ENCODE data around the gene PNPLA7.
"Not testable (repeated sequence)": the region's sequence is repeated elsewhere in the genome, so short reads cannot be mapped to it uniquely, and the experiment has no call there.

The PNPLA7 gene

GRCh38 chr9:137478613-137478961 lies 71.6 kb downstream of the PNPLA7 start:
- no peak for DNase-seq (ENCODE audit: low read depth, low spot score)

GRCh38 chr9:137477778-137478612 lies 72.2 kb downstream of the PNPLA7 start:
- H3K36me3 ChIP-seq (ENCODE audit: insufficient read depth, low read length), result no peaks in the 10 kb centered on the region
- H3K27ac ChIP-seq, result no peak overlapping the region
- no peak overlapping the region for H3K4me3 ChIP-seq
- H3K9ac ChIP-seq (ENCODE audit: insufficient read length), result no peak overlapping the region
- peaks cover 3% of the 10 kb centered on the region; the same call in 1 of the 2 replicates for H3K9me3 ChIP-seq (ENCODE audit: low read depth, low read length)
- DNase-seq (ENCODE audit: low read depth, low spot score), result no peak
- TF ChIP-seq FOXP2 (optimal IDR thresholded peaks at IDR 0.05; ENCODE audit: control extremely low read depth, extremely low read length, insufficient read depth) (no peak), EZH2 (IDR thresholded peaks at IDR 0.05) (no peak), POLR2AphosphoS5 (IDR thresholded peaks at IDR 0.05; ENCODE audit: borderline replicate concordance, low read depth, low read length) (no peak)

More at GRCh38 chr9:137478613-137478961, 71.6 kb downstream of the PNPLA7 start:
- TF ChIP-seq POLR2AphosphoS5 (IDR thresholded peaks at IDR 0.05; ENCODE audit: borderline replicate concordance, low read depth, low read length), result no peak
- no peak for TF ChIP-seq FOXP2 (optimal IDR thresholded peaks at IDR 0.05; ENCODE audit: control extremely low read depth, extremely low read length, insufficient read depth)
- TF ChIP-seq EZH2 (IDR thresholded peaks at IDR 0.05), result no peak
- H3K4me3 ChIP-seq, result no peak overlapping the region
- H3K36me3 ChIP-seq (ENCODE audit: insufficient read depth, low read length), result no peaks in the 10 kb centered on the region
- H3K9me3 ChIP-seq (ENCODE audit: low read depth, low read length), result peaks cover 3% of the 10 kb centered on the region; the same call in 1 of the 2 replicates
- H3K27ac ChIP-seq, result no peak overlapping the region
- no peak overlapping the region for H3K9ac ChIP-seq (ENCODE audit: insufficient read length)

GRCh38 chr9:137476856-137477255 lies 73.3 kb downstream of the PNPLA7 start:
- no peak for TF ChIP-seq FOXP2 (optimal IDR thresholded peaks at IDR 0.05; ENCODE audit: control extremely low read depth, extremely low read length, insufficient read depth)
- no peak for TF ChIP-seq EZH2 (IDR thresholded peaks at IDR 0.05)
- no peak for TF ChIP-seq POLR2AphosphoS5 (IDR thresholded peaks at IDR 0.05; ENCODE audit: borderline replicate concordance, low read depth, low read length)
- DNase-seq (ENCODE audit: low read depth, low spot score), result no peak
- Histone ChIP-seq H3K9ac (ENCODE audit: insufficient read length) (no peak overlapping the region), H3K27ac (no peak overlapping the region), H3K36me3 (ENCODE audit: insufficient read depth, low read length) (no peaks in the 10 kb centered on the region), H3K9me3 (ENCODE audit: low read depth, low read length) (peaks cover 3% of the 10 kb centered on the region; the same call in 1 of the 2 replicates), H3K4me3 (no peak overlapping the region)

- DNase-seq (ENCODE audit: low read depth, low spot score), result no peak
- Histone ChIP-seq H3K9ac (ENCODE audit: insufficient read length) (no peak overlapping the region), H3K36me3 (ENCODE audit: insufficient read depth, low read length) (no peaks in the 10 kb centered on the region), H3K27ac (no peak overlapping the region), H3K9me3 (ENCODE audit: low read depth, low read length) (peaks cover 3% of the 10 kb centered on the region; the same call in 1 of the 2 replicates), H3K4me3 (no peak overlapping the region)
- TF ChIP-seq EZH2 (IDR thresholded peaks at IDR 0.05) (no peak), POLR2AphosphoS5 (IDR thresholded peaks at IDR 0.05; ENCODE audit: borderline replicate concordance, low read depth, low read length) (no peak), FOXP2 (optimal IDR thresholded peaks at IDR 0.05; ENCODE audit: control extremely low read depth, extremely low read length, insufficient read depth) (no peak)
These were observed 74.5 kb downstream of the PNPLA7 start for GRCh38 chr9:137475666-137476065.

GRCh38 chr9:137474271-137474670 lies 75.9 kb downstream of the PNPLA7 start:
- H3K9ac ChIP-seq (ENCODE audit: insufficient read length), result no peak overlapping the region
- H3K36me3 ChIP-seq (ENCODE audit: insufficient read depth, low read length), result no peaks in the 10 kb centered on the region
- TF ChIP-seq FOXP2 (optimal IDR thresholded peaks at IDR 0.05; ENCODE audit: control extremely low read depth, extremely low read length, insufficient read depth) (no peak), EZH2 (IDR thresholded peaks at IDR 0.05) (no peak), POLR2AphosphoS5 (IDR thresholded peaks at IDR 0.05; ENCODE audit: borderline replicate concordance, low read depth, low read length) (no peak)
- no peak for DNase-seq (ENCODE audit: low read depth, low spot score)
- H3K9me3 ChIP-seq (ENCODE audit: low read depth, low read length), result peaks cover 3% of the 10 kb centered on the region; the same call in 1 of the 2 replicates
- no peak overlapping the region for H3K4me3 ChIP-seq
- no peak overlapping the region for H3K27ac ChIP-seq

- no peak overlapping the region for H3K27ac ChIP-seq
These were observed 79.4 kb downstream of the PNPLA7 start for GRCh38 chr9:137470785-137471184.

GRCh38 chr9:137467896-137468295 lies 82.3 kb downstream of the PNPLA7 start:
- no peaks in the 10 kb centered on the region for H3K9me3 ChIP-seq (ENCODE audit: low read depth, low read length)
- H3K9ac ChIP-seq (ENCODE audit: insufficient read length), result no peak overlapping the region
- H3K4me3 ChIP-seq, result no peak overlapping the region
- H3K36me3 ChIP-seq (ENCODE audit: insufficient read depth, low read length), result no peaks in the 10 kb centered on the region
- H3K27ac ChIP-seq, result no peak overlapping the region
- no peak for TF ChIP-seq FOXP2 (optimal IDR thresholded peaks at IDR 0.05; ENCODE audit: control extremely low read depth, extremely low read length, insufficient read depth)
- TF ChIP-seq POLR2AphosphoS5 (IDR thresholded peaks at IDR 0.05; ENCODE audit: borderline replicate concordance, low read depth, low read length), result no peak
- no peak for TF ChIP-seq EZH2 (IDR thresholded peaks at IDR 0.05)
- no peak for DNase-seq (ENCODE audit: low read depth, low spot score)

More at GRCh38 chr9:137470785-137471184, 79.4 kb downstream of the PNPLA7 start:
- DNase-seq (ENCODE audit: low read depth, low spot score), result no peak
- Histone ChIP-seq H3K36me3 (ENCODE audit: insufficient read depth, low read length) (no peaks in the 10 kb centered on the region), H3K9ac (ENCODE audit: insufficient read length) (no peak overlapping the region), H3K9me3 (ENCODE audit: low read depth, low read length) (peaks cover 2% of the 10 kb centered on the region; the same call in 1 of the 2 replicates), H3K4me3 (no peak overlapping the region)
- no peak for TF ChIP-seq POLR2AphosphoS5 (IDR thresholded peaks at IDR 0.05; ENCODE audit: borderline replicate concordance, low read depth, low read length)
- no peak for TF ChIP-seq FOXP2 (optimal IDR thresholded peaks at IDR 0.05; ENCODE audit: control extremely low read depth, extremely low read length, insufficient read depth)
- TF ChIP-seq EZH2 (IDR thresholded peaks at IDR 0.05), result no peak

GRCh38 chr9:137467161-137467581 lies 83.0 kb downstream of the PNPLA7 start:
- no peak for TF ChIP-seq EZH2 (IDR thresholded peaks at IDR 0.05)
- TF ChIP-seq FOXP2 (optimal IDR thresholded peaks at IDR 0.05; ENCODE audit: control extremely low read depth, extremely low read length, insufficient read depth), result no peak
- no peak for TF ChIP-seq POLR2AphosphoS5 (IDR thresholded peaks at IDR 0.05; ENCODE audit: borderline replicate concordance, low read depth, low read length)
- no peak for DNase-seq (ENCODE audit: low read depth, low spot score)
- no peaks in the 10 kb centered on the region for H3K9me3 ChIP-seq (ENCODE audit: low read depth, low read length)
- no peak overlapping the region for H3K27ac ChIP-seq
- H3K4me3 ChIP-seq, result no peak overlapping the region
- no peak overlapping the region for H3K9ac ChIP-seq (ENCODE audit: insufficient read length)
- no peaks in the 10 kb centered on the region for H3K36me3 ChIP-seq (ENCODE audit: insufficient read depth, low read length)

GRCh38 chr9:137466389-137467085 lies 83.7 kb downstream of the PNPLA7 start:
- H3K4me3 ChIP-seq; H3K9ac ChIP-seq (ENCODE audit: insufficient read length); H3K27ac ChIP-seq; H3K9me3 ChIP-seq (ENCODE audit: low read depth, low read length); H3K36me3 ChIP-seq (ENCODE audit: insufficient read depth, low read length); DNase-seq (ENCODE audit: low read depth, low spot score): not testable (repeated sequence)

All from SK-N-MC (cell line).